Sigmoid colon (tissue), 7 donors: ENCODE measurements around the gene CFC1B. TPM values are rescaled to one million over a fixed set of nuclear protein-coding genes. Genes with fewer than 3 reads are reported as not detected.
"Not testable (repeated sequence)": the region's sequence is repeated elsewhere in the genome, so short reads cannot be mapped to it uniquely, and the experiment has no call there.

Source experiments
- DNase-seq: peaks from one replicate; pipeline ENCODE4 v3.0.0-alpha.2; 2019
- H3K27ac ChIP-seq, 4 donors: fragments of 200-600 bp; sonication (generic); one replicate each; pipeline ENCODE4 v1.5.1; 2016 to 2019; ENCODE audit warnings: mild to moderate bottlenecking in 1 of 4
- H3K27me3 ChIP-seq, 3 donors: fragments of 200-600 bp; sonication (generic); one replicate each; pipeline ENCODE4 v1.5.1; 2019; ENCODE audit warnings: mild to moderate bottlenecking in 1 of 3
- H3K36me3 ChIP-seq, 4 donors: fragments of 200-600 bp; sonication (generic); one replicate each; pipeline ENCODE4 v1.5.1; 2016 to 2019
- H3K4me1 ChIP-seq, 4 donors: fragments of 200-600 bp; sonication (generic); one replicate each; pipeline ENCODE4 v1.5.1; 2017 to 2019
- H3K4me3 ChIP-seq, 4 donors: fragments of 200-600 bp; sonication (generic); one replicate each; pipeline ENCODE4 v1.5.1; 2017 to 2019; ENCODE audit warnings: mild to moderate bottlenecking in 2 of 4, moderate library complexity in 1 of 4
- H3K9me3 ChIP-seq, 4 donors: fragments of 200-600 bp in 3 of 4; sonication (generic) in 3 of 4; one replicate each; pipeline versions ENCODE4 v1.5.1 to v1.6.1; 2013 to 2019
- WGBS, 2 donors: extraction: QIAGEN DNeasy Blood & Tissue Kit; methylation state at CpG; one replicate each; pipeline ENCODE4 v1.1.7; 2013; 5-methylcytosine and 5-hydroxymethylcytosine counted together
- intact Hi-C: fragments of 100-400 bp; cut with DNase I; formaldehyde crosslinking; loops from one replicate; pipeline ENCODE4 v1.15.1; 2023
- polyA plus RNA-seq, 3 donors: library from polyadenylated mRNA; stranded (reverse); fragments of 200-250 nt; gene quantifications; one replicate each; pipeline ENCODE4 v1.2.3, GENCODE V29; 2013
- total RNA-seq, 4 donors: library from RNA; depleted of rRNA; stranded (reverse); fragments of >200 nt; gene quantifications; one replicate each; pipeline ENCODE4 v1.1.0, GENCODE V29; 2016
- donor health status: healthy with polysubstance abuse.
- donor health status: Bipolar disorder and iron deficiency.
- donor health status: healthy.

Gene CFC1B
- total RNA-seq (not detected), polyA plus RNA-seq (not detected)

- H3K4me3 ChIP-seq, H3K36me3 ChIP-seq, intact Hi-C loops, H3K27ac ChIP-seq, H3K9me3 ChIP-seq, H3K4me1 ChIP-seq, H3K27me3 ChIP-seq, DNase-seq: not testable (repeated sequence)
- WGBS, 2 donors: no CpG with 5 or more reads among the region's 7 CpGs
Observed at GRCh38 chr2:130520992-130521391, at the start of gene CFC1B. Gene CFC1B (plus strand): TSS chr2:130521222. CDS start chr2:130521485, 263 bp downstream.

- WGBS, 2 donors: 58 to 63% methylated on average over 3 of the region's 4 CpGs
- H3K4me3 ChIP-seq, H3K9me3 ChIP-seq, H3K4me1 ChIP-seq, H3K27me3 ChIP-seq, H3K27ac ChIP-seq, intact Hi-C loops, H3K36me3 ChIP-seq: not testable (repeated sequence)
- DNase-seq: peak; percentile 1
Observed at GRCh38 chr2:130491073-130491472, 29.9 kb upstream of the CFC1B start.

GRCh38 chr2:130509228-130509627 lies 11.8 kb upstream of the CFC1B start, which contains the start of gene POTEI:
Gene POTEI (minus strand): TSS chr2:130509328. CDS start chr2:130509235, 93 bp downstream.
- H3K36me3 ChIP-seq, H3K27me3 ChIP-seq, intact Hi-C loops, H3K9me3 ChIP-seq, H3K4me1 ChIP-seq, DNase-seq, H3K4me3 ChIP-seq, H3K27ac ChIP-seq: not testable (repeated sequence)
- 7 to 50% methylated on average over 3 of the region's 13 CpGs for WGBS, 2 donors

- WGBS, 2 donors: 73% methylated on average over 3 of the region's 31 CpGs; no CpG with 5 or more reads in 1 of the 2 donors
- H3K27me3 ChIP-seq, H3K4me1 ChIP-seq, intact Hi-C loops, H3K27ac ChIP-seq, H3K36me3 ChIP-seq, H3K9me3 ChIP-seq, DNase-seq, H3K4me3 ChIP-seq: not testable (repeated sequence)
Observed at GRCh38 chr2:130510807-130511746, 9.9 kb upstream of the CFC1B start.

GRCh38 chr2:130511747-130512451 lies 9.1 kb upstream of the CFC1B start:
- H3K27ac ChIP-seq, H3K36me3 ChIP-seq, DNase-seq, H3K9me3 ChIP-seq, H3K4me3 ChIP-seq, intact Hi-C loops, H3K27me3 ChIP-seq, H3K4me1 ChIP-seq: not testable (repeated sequence)
- 87 to 91% methylated on average over 4 of the region's 17 CpGs for WGBS, 2 donors

GRCh38 chr2:130518516-130519106 lies 2.4 kb upstream of the CFC1B start:
- H3K9me3 ChIP-seq, H3K36me3 ChIP-seq, DNase-seq, H3K27ac ChIP-seq, H3K27me3 ChIP-seq, H3K4me1 ChIP-seq, H3K4me3 ChIP-seq, intact Hi-C loops: not testable (repeated sequence)
- WGBS, 2 donors: no CpG with 5 or more reads among the region's 12 CpGs

GRCh38 chr2:130522390-130522789 lies 1.4 kb downstream of the CFC1B start:
- H3K4me1 ChIP-seq, DNase-seq, intact Hi-C loops, H3K36me3 ChIP-seq, H3K27me3 ChIP-seq, H3K9me3 ChIP-seq, H3K4me3 ChIP-seq, H3K27ac ChIP-seq: not testable (repeated sequence)
- no CpG with 5 or more reads among the region's 23 CpGs for WGBS, 2 donors

- H3K4me1 ChIP-seq, H3K9me3 ChIP-seq, H3K36me3 ChIP-seq, H3K27me3 ChIP-seq, H3K4me3 ChIP-seq, H3K27ac ChIP-seq, DNase-seq, intact Hi-C loops: not testable (repeated sequence)
- WGBS, 2 donors: no CpG with 5 or more reads among the region's 40 CpGs
Observed at GRCh38 chr2:130527365-130527967, 6.4 kb downstream of the CFC1B start.

- H3K36me3 ChIP-seq, H3K4me1 ChIP-seq, DNase-seq, H3K27ac ChIP-seq, H3K27me3 ChIP-seq, H3K4me3 ChIP-seq, intact Hi-C loops, H3K9me3 ChIP-seq: not testable (repeated sequence)
- WGBS, 2 donors: no CpG with 5 or more reads among the region's 6 CpGs
Observed at GRCh38 chr2:130529545-130529944, 8.5 kb downstream of the CFC1B start.

GRCh38 chr2:130530212-130530611 lies 9.2 kb downstream of the CFC1B start:
- H3K4me1 ChIP-seq, intact Hi-C loops: not testable (repeated sequence)
- WGBS, 2 donors: no CpG with 5 or more reads among the region's 4 CpGs

GRCh38 chr2:130531225-130531624 lies 10.2 kb downstream of the CFC1B start:
- H3K27ac ChIP-seq, DNase-seq, H3K36me3 ChIP-seq, H3K4me1 ChIP-seq, intact Hi-C loops, H3K9me3 ChIP-seq, H3K27me3 ChIP-seq, H3K4me3 ChIP-seq: not testable (repeated sequence)
- no CpG with 5 or more reads among the region's 5 CpGs for WGBS, 2 donors

More at GRCh38 chr2:130530212-130530611, 9.2 kb downstream of the CFC1B start:
- not testable (repeated sequence) for DNase-seq, H3K9me3 ChIP-seq, H3K27ac ChIP-seq, H3K36me3 ChIP-seq, H3K27me3 ChIP-seq, H3K4me3 ChIP-seq

- H3K4me1 ChIP-seq, H3K9me3 ChIP-seq, DNase-seq, H3K4me3 ChIP-seq, H3K27me3 ChIP-seq, intact Hi-C loops, H3K27ac ChIP-seq, H3K36me3 ChIP-seq: not testable (repeated sequence)
- no CpG with 5 or more reads among the region's 9 CpGs for WGBS, 2 donors
Observed at GRCh38 chr2:130531672-130532071, 10.7 kb downstream of the CFC1B start.
